Activated T-cell treated with anti-CD3 and anti-CD28 coated beads, Interleukin-2, amount 50 U/mL, for 4 hours (primary cell): ENCODE measurements around the gene KIAA1217. TPM values are rescaled to one million over a fixed set of nuclear protein-coding genes. Genes with fewer than 3 reads are reported as not detected.

ENCODE experiments used
- ATAC-seq, 2 donors: fragments of 200-7000 bp; cut with Tn5 transposase; one replicate each; pipeline ENCODE4 v1.10.0; 2021
- DNase-seq: peaks from one replicate; pipeline ENCODE4 v3.0.0-alpha.2; 2020
- H3K27me3 Mint-ChIP-seq: one replicate; pipeline ENCODE4 v1.8.0; 2021; ENCODE audit warnings: low read depth, mixed read lengths
- H3K36me3 Mint-ChIP-seq: one replicate; pipeline ENCODE4 v1.8.0; 2022; ENCODE audit warnings: mixed read lengths; ENCODE audit not compliant: insufficient read depth
- H3K4me1 Mint-ChIP-seq: one replicate; pipeline ENCODE4 v1.8.0; 2021; ENCODE audit warnings: low read depth, mixed read lengths
- H3K4me3 Mint-ChIP-seq: one replicate; pipeline ENCODE4 v1.8.0; 2021; ENCODE audit warnings: mild to moderate bottlenecking, moderate library complexity, mixed read lengths
- H3K9me3 Mint-ChIP-seq: one replicate; pipeline ENCODE4 v1.8.0; 2021; ENCODE audit warnings: mixed read lengths
- total RNA-seq, 3 donors: library from RNA; stranded (reverse); gene quantifications; one replicate each; pipeline ENCODE4 v1.2.1, GENCODE V29; 2021

Gene KIAA1217
- total RNA-seq, 3 donors from 2014 or later: 0.20 to 0.87 (median 0.50) TPM

DNA sequence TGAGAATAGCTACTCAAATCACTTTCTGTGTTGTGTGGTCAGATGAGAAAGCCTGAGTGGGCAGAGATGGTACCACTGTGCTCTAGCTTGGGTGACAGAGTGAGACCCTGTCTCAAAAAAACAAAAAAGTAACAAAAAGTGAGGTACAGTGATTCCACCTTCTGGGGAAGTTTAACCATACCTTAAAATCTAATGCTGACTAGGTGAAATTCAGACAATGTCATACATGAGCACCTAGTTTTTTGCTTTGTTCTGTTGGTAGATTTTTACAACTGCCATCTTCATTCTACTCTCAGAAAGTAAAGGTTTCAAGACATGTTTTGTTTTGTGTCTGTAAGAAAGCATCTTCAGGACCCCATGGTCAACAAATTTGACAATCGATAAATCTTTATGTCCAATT is 370.5 kb downstream of the KIAA1217 start:
- no peak for ATAC-seq

GRCh38 chr10:24579906-24580305 is 371.0 kb downstream of the KIAA1217 start:
- DNase-seq: no peak
- Mint-ChIP-seq H3K36me3 (peaks cover 6% of the 10 kb centered on the region), H3K9me3 (no peaks in the 10 kb centered on the region), H3K27me3 (no peaks in the 10 kb centered on the region), H3K4me1 (peaks cover 5% of the 10 kb centered on the region), H3K4me3 (no peak overlapping the region)
- ATAC-seq: no peak

More for the DNA sequence above, 370.5 kb downstream of the KIAA1217 start:
- H3K27me3 Mint-ChIP-seq: peaks cover 5% of the 10 kb centered on the region
- H3K36me3 Mint-ChIP-seq: peaks cover 6% of the 10 kb centered on the region
- DNase-seq: no peak
- H3K4me1 Mint-ChIP-seq: peaks cover 5% of the 10 kb centered on the region
- no peak overlapping the region for H3K4me3 Mint-ChIP-seq
- no peaks in the 10 kb centered on the region for H3K9me3 Mint-ChIP-seq

- Mint-ChIP-seq H3K9me3 (no peaks in the 10 kb centered on the region), H3K4me1 (no peaks in the 10 kb centered on the region), H3K27me3 (no peaks in the 10 kb centered on the region), H3K36me3 (peaks cover 45% of the 10 kb centered on the region), H3K4me3 (no peak overlapping the region)
- ATAC-seq: no peak
- DNase-seq: no peak
Measured at GRCh38 chr10:24589265-24589664, 380.3 kb downstream of the KIAA1217 start.

- H3K9me3 Mint-ChIP-seq: no peaks in the 10 kb centered on the region
- peaks cover 45% of the 10 kb centered on the region for H3K36me3 Mint-ChIP-seq
- no peak overlapping the region for H3K4me3 Mint-ChIP-seq
- no peak for DNase-seq
- no peaks in the 10 kb centered on the region for H3K27me3 Mint-ChIP-seq
- no peaks in the 10 kb centered on the region for H3K4me1 Mint-ChIP-seq
- no peak for ATAC-seq
Measured at GRCh38 chr10:24590697-24591457, 381.9 kb downstream of the KIAA1217 start.

- ATAC-seq: no peak
- Mint-ChIP-seq H3K4me1 (peaks cover 2% of the 10 kb centered on the region), H3K27me3 (no peaks in the 10 kb centered on the region), H3K9me3 (no peaks in the 10 kb centered on the region), H3K36me3 (peaks cover 44% of the 10 kb centered on the region), H3K4me3 (no peak overlapping the region)
- DNase-seq: no peak
Measured at GRCh38 chr10:24596217-24596930, 387.4 kb downstream of the KIAA1217 start.

GRCh38 chr10:24597426-24597825 is 388.5 kb downstream of the KIAA1217 start:
- Mint-ChIP-seq H3K9me3 (no peaks in the 10 kb centered on the region), H3K4me1 (peaks cover 5% of the 10 kb centered on the region), H3K36me3 (peaks cover 41% of the 10 kb centered on the region), H3K27me3 (no peaks in the 10 kb centered on the region), H3K4me3 (no peak overlapping the region)
- no peak for ATAC-seq
- DNase-seq: no peak
